ENCODE measurements around the gene GCLM. TPM values are rescaled to one million over a fixed set of nuclear protein-coding genes. Genes with fewer than 3 reads are reported as not detected.
"Not testable (repeated sequence)": the region's sequence is repeated elsewhere in the genome, so short reads cannot be mapped to it uniquely, and the experiment has no call there.

GCLM gene
- total RNA-seq, 1 donor from 2014 or later = 7.4 TPM

DNA sequence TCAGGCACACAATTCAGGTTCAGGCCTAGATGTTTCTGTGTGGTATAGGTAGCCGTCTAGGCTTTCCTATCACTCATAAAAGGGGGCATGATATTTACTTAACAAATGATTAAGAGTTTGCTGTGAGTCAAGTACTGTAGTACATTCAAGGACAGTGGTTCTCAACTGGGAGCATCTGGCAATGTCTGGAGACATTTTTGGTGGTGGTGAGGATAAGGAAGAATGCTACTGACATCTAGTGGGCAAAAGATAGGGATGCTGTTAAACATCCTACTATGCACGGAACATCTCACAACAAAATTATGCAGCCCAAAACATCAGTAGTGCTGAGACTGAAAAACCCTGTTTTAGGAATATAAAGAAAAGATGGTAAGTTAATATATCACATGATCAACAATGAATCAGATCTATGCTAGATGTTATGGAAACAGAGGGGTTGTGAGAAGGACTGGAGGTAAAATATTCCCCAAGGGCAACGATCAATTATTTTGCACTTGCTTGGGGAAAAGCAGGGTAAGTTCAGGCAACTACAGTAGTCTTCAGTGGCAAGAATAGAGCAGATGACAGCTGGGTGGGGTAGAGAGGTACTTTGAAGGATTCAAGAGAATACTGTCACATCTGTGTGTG, 35.1 kb downstream of the GCLM start:
- H3K27me3 ChIP-seq (ENCODE audit: control insufficient read depth, insufficient read depth, low read length) = no peaks in the 10 kb centered on the region
- DNase-seq (ENCODE audit: low read depth) (peak; percentile 48), FAIRE-seq (no peak)
- H3K4me3 ChIP-seq (ENCODE audit: low read depth, low read length) = no peak overlapping the region
- peaks cover 20% of the 10 kb centered on the region for H3K36me3 ChIP-seq (ENCODE audit: control insufficient read depth, insufficient read depth, low read length)
- TF ChIP-seq, protein P1, sequence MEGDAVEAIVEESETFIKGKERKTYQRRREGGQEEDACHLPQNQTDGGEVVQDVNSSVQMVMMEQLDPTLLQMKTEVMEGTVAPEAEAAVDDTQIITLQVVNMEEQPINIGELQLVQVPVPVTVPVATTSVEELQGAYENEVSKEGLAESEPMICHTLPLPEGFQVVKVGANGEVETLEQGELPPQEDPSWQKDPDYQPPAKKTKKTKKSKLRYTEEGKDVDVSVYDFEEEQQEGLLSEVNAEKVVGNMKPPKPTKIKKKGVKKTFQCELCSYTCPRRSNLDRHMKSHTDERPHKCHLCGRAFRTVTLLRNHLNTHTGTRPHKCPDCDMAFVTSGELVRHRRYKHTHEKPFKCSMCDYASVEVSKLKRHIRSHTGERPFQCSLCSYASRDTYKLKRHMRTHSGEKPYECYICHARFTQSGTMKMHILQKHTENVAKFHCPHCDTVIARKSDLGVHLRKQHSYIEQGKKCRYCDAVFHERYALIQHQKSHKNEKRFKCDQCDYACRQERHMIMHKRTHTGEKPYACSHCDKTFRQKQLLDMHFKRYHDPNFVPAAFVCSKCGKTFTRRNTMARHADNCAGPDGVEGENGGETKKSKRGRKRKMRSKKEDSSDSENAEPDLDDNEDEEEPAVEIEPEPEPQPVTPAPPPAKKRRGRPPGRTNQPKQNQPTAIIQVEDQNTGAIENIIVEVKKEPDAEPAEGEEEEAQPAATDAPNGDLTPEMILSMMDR (IDR thresholded peaks at IDR 0.05; ENCODE audit: insufficient read depth, low read length, severe bottlenecking) = peak; percentile 54

DNA sequence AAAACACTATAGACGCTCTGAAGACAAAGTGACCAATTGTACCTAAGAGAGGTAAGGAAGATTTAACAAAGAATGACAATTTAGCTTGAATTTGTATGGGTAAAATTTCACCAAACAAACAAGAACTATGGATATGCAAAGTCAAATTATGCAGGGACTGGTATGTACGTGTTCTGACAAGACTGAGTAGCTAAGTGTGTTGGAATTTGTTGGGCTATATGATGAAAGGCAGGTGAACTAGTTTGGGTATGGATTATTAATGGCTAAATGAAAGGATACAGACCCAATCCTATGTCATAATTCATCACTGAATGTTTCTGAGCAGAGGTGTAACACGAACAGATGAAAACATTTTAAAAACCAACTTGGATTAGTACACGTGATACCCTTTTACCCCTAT, 37.9 kb downstream of the GCLM start:
- Histone ChIP-seq H3K36me3 (ENCODE audit: control insufficient read depth, insufficient read depth, low read length) (peaks cover 13% of the 10 kb centered on the region), H3K27me3 (ENCODE audit: control insufficient read depth, insufficient read depth, low read length) (no peaks in the 10 kb centered on the region), H3K4me3 (ENCODE audit: low read depth, low read length) (no peak overlapping the region)
- peak; percentile 62 for DNase-seq (ENCODE audit: low read depth)
- no peak for FAIRE-seq
- TF ChIP-seq, protein P1 (IDR thresholded peaks at IDR 0.05; ENCODE audit: insufficient read depth, low read length, severe bottlenecking) = no peak

DNA sequence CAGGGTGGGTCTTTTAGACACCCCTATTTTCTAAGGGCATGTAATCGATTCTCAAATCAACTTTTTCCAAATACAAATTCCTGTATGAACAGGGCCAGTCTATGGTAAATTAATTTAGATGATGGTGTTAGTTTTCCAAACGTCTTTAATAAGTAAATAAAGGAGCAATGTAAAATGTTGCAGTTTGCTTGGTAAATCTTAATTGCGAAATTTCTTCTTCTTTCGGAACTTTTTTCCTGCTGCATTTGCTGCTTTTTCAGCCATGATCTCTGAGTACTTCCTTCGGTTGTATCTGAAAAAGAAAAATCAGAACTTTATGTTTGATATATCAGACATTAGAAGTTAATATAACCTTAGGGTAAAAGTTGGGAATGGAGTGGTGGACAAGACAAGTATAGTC, 39.6 kb downstream of the GCLM start:
- no peak for FAIRE-seq
- H3K36me3 ChIP-seq (ENCODE audit: control insufficient read depth, insufficient read depth, low read length) = peaks cover 9% of the 10 kb centered on the region

DNA sequence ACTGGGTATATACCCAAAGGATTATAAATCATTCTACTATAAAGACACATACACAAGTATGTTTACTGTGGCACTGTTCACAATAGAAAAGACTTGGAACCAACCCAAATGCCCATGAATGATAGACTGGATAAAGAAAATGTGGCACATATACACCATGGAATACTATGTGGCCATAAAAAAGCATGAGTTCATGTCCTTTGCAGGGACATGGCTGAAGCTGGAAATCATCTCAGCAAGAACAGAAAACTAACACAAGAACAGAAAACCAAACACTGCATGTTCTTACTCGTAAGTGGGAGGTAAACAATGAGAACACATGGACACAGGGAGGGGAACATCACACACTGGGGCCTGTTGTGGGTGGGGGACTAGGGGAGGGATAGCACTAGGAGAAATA, 40.7 kb downstream of the GCLM start:
- not testable (repeated sequence) for H3K4me3 ChIP-seq (ENCODE audit: low read depth, low read length); FAIRE-seq; H3K36me3 ChIP-seq (ENCODE audit: control insufficient read depth, insufficient read depth, low read length); DNase-seq (ENCODE audit: low read depth); H3K27me3 ChIP-seq (ENCODE audit: control insufficient read depth, insufficient read depth, low read length)

More for the DNA sequence above, 39.6 kb downstream of the GCLM start:
- Histone ChIP-seq H3K27me3 (ENCODE audit: control insufficient read depth, insufficient read depth, low read length) (no peaks in the 10 kb centered on the region), H3K4me3 (ENCODE audit: low read depth, low read length) (no peak overlapping the region)
- TF ChIP-seq, protein P1 (IDR thresholded peaks at IDR 0.05; ENCODE audit: insufficient read depth, low read length, severe bottlenecking) = no peak
- no peak for DNase-seq (ENCODE audit: low read depth)

DNA sequence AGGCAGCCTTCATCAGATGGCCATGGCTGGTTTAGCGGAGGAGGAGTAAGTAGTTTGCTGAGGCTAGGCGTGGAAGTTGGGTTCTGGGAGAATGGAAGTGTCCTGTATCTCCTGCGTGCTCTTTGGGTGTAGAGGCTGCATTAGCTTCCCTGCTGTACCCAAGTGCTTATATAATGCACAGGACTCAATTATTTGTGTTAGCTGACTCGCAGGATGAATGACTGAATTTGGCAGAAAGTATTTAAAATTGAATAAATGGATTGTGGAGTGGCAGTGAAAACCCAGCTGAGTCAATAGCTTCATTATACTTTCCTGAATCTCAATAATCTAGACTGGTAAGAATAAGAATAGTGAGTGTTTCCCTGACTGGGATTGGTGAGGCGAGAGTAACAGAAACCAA, 44.0 kb downstream of the GCLM start:
- peaks cover 3% of the 10 kb centered on the region for H3K36me3 ChIP-seq (ENCODE audit: control insufficient read depth, insufficient read depth, low read length)
- H3K4me3 ChIP-seq (ENCODE audit: low read depth, low read length) = no peak overlapping the region
- H3K27me3 ChIP-seq (ENCODE audit: control insufficient read depth, insufficient read depth, low read length) = no peaks in the 10 kb centered on the region
- FAIRE-seq (no peak), DNase-seq (ENCODE audit: low read depth) (no peak)
- TF ChIP-seq, protein P1 (IDR thresholded peaks at IDR 0.05; ENCODE audit: insufficient read depth, low read length, severe bottlenecking) = no peak

DNA sequence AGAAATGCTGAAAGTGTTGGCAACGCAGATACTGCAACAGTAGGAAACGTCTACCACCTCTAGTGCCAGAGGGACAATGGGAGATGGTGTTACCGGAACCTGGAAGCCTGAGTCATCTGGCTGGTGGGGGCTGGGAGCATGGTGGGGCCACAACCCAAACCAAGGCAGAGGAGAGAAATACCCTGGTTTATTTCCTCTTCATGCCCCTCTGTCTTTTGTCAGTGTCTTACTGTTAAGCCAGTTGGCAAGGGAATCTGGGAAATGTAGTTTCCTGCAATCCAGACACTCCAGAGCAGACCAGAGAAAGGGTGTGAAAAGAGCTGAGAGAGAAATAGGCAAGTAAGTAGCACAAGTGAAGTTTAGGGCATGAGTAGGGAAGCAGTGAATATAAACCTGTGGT, 45.1 kb downstream of the GCLM start:
- Histone ChIP-seq H3K36me3 (ENCODE audit: control insufficient read depth, insufficient read depth, low read length) (peaks cover 2% of the 10 kb centered on the region), H3K27me3 (ENCODE audit: control insufficient read depth, insufficient read depth, low read length) (no peaks in the 10 kb centered on the region), H3K4me3 (ENCODE audit: low read depth, low read length) (no peak overlapping the region)
- FAIRE-seq = no peak
- TF ChIP-seq, protein P1 (IDR thresholded peaks at IDR 0.05; ENCODE audit: insufficient read depth, low read length, severe bottlenecking) = no peak
- DNase-seq (ENCODE audit: low read depth) = no peak

DNA sequence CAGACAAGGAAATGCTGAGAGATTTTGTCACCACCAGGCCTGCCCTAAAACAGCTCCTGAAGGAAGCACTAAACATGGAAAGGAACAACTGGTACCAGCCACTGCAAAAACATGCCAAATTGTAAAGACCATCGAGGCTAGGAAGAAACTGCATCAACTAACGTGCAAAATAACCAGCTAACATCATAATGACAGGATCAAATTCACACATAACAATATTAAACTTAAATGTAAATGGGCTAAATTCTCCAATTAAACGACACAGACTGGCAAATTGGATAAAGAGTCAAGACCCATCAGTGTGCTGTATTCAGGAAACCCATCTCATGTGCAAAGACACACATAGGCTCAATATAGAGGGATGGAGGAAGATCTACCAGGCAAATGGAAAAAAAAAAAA, 51.6 kb downstream of the GCLM start:
- DNase-seq (ENCODE audit: low read depth); H3K36me3 ChIP-seq (ENCODE audit: control insufficient read depth, insufficient read depth, low read length); H3K27me3 ChIP-seq (ENCODE audit: control insufficient read depth, insufficient read depth, low read length); FAIRE-seq; H3K4me3 ChIP-seq (ENCODE audit: low read depth, low read length): not testable (repeated sequence)

DNA sequence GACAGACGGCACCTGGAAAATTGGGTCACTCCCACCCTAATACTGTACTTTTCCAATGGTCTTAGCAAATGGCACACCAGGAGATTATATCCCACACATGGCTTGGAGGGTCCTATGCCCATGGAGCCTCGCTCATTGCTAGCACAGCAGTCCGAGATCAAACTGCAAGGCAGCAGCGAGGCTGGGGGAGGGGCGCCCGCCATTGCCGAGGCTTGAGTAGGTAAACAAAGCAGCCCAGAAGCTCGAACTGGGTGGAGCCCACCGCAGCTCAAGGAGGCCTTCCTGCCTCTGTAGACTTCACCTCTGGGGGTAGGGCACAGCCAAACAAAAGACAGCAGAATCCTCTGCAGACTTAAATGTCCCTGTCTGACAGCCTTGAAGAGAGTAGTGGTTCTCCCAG, 53.2 kb downstream of the GCLM start:
- not testable (repeated sequence) for H3K4me3 ChIP-seq (ENCODE audit: low read depth, low read length); DNase-seq (ENCODE audit: low read depth); FAIRE-seq; H3K27me3 ChIP-seq (ENCODE audit: control insufficient read depth, insufficient read depth, low read length); H3K36me3 ChIP-seq (ENCODE audit: control insufficient read depth, insufficient read depth, low read length)

Measured in bronchial epithelial cell (primary cell).